ENCODE data around the gene CCNQ.

Gene CCNQ

DNA sequence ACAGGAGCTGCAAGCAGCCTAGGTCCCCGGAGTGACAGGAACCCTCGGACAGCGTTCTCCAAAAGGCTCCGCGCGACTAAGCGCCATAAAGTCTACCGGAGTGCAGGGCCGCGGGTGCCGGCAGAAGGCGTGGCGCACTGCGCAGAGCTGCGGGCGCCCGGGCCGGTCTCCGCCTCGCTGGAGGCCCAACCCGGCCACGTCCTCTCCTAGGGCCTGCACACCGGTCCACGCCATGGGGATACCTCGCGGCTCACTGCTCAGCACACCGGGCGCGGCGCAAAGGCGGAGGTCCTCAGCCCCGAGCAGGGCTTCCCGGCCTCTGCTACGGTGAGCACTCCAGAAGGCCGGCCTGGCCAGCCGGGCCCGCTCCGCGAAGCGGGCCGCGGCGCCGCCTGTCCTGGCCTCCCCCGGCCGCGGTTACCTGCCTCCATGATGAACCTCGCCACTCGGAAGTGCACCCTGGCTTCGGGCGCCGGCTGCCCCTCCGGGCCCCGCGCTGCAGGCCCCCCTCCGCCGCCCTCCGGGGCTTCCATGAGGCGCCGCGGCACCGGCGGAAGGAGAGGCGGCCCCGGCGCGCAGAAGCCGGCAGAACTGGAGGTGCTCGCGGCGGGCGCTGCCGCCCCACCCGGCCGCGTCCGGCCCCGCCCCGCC is at the start of gene CCNQ:
Gene CCNQ, minus strand, starts transcription at position 599 of the 651 bp plus-strand sequence. Its CDS starts 66 bp downstream, at position 533.
- peak in 1 of 2 experiments; percentile 1 for DNase-seq

DNA sequence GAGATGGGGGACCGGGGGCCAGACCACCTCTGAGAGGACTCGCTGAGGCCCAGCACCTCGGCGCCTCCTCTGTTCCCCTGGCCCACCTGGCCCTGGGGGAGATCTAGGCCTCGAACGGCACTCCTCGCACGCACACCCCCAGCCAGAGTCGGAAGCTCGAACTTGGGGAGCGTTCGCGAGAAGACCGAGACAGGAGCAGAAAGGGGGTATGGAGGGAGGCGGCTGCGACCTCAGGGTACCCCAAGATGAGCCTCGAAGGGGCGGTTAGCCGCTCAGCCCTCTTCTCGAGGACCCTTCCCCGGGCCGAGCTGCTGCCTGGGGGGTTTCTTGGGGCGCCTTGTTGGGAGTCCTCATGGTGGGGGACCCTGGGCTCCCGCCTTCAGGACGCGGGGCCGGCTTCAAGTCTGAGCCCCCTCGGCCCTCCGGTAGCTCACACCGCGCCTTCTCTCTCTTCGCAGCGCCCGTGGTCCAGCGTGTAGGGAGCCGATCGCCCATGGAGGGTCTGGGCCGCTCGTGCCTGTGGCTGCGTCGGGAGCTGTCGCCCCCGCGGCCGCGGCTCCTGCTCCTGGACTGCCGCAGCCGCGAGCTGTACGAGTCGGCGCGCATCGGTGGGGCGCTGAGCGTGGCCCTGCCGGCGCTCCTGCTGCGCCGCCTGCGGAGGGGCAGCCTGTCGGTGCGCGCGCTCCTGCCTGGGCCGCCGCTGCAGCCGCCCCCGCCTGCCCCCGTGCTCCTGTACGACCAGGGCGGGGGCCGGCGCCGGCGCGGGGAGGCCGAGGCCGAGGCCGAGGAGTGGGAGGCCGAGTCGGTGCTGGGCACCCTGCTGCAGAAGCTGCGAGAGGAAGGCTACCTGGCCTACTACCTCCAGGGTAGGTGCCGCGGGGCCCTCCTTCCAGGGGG is 48.8 kb upstream of the CCNQ start:
- DNase-seq, result no peak

DNA sequence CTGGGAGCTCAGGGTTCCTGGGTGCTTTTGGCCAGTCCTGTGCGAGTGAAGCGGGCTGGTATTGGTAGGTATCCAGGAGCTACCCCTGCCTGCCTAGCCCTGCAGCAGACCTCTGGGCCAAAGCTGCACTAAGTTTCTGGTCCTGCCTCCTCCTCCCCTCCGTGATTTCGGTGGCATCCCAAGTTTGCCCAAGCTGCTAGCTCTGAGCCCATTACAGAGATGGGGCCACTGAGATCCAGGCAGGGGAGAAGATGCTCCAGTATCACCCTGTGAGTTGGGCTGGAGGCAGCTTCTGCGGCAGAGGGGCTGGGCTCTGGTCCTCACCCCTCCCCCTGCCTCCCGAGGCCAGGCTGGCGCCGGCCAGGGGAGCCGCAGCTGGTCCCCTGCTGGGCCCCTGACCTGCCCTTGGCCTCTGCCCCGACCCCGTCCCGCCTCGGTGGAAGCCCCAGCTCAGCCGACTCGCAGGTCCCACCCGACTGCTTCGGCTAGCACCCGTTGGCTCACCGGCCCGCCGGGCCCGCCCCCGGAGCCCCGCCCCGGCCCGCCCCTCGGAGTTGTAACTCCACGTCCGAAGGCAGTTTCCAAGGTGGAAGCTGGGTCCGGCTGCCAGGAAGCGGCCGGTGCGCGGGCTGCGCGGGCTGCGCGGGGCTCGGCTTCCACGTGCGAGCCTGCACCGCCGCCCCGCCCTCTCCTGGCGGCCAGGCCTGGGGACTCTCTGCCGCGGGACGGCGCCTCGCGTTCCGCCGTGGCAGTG is 47.9 kb upstream of the CCNQ start, which contains the start of gene DUSP9:
Gene DUSP9, plus strand, starts transcription at position 584 of the 754 bp plus-strand sequence. CDS start 751 bp downstream, outside the sequence.
- DNase-seq, result no peak

DNA sequence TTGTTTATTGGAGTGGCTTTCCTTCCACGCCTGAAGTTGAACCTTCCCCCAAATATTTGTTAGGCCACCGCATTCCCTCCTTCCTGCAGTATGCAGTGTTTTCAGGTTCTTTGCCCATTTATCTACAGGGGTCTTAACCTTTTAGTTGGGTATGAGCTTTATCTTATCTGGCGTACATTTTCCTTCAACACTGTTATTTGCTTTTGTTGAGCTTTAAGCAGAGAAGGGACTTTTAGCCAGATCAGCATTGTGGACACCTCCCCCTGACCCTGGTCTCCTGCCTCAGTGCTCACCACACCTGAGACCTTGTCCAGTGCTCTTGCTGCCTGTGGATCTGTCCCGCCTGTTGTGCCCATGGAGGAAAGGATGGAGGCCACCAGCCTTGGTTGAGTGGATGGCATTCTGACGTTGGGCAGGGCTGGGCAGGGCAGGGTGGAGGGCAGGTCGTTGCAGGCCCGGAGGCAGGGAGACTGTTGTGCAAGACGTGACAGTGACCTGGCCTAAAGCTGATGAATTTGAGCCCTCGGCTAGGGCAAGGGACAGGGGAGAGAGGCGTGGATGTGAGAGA is 47.1 kb upstream of the CCNQ start:
- no peak for DNase-seq

DNA sequence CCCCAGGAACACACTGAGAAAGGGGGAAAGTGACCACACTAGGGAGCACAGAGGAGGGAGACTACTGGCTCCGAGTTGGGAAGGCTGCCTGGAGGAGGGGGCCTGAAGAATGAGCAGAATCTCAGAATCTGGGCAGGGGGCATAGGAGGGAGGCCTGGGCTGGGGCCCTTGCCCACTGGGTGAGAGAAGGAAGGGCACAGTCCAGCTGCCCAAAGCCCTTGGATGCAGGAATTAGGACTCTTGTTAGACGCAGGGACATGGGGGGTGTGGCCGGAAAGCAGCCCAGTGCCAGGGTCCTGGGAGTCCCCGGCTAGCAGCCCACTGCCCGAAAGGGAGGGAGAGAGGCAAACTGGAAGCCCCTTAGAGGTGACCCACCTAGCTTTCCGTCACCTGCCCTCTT is 46.2 kb upstream of the CCNQ start:
- DNase-seq, result no peak

DNA sequence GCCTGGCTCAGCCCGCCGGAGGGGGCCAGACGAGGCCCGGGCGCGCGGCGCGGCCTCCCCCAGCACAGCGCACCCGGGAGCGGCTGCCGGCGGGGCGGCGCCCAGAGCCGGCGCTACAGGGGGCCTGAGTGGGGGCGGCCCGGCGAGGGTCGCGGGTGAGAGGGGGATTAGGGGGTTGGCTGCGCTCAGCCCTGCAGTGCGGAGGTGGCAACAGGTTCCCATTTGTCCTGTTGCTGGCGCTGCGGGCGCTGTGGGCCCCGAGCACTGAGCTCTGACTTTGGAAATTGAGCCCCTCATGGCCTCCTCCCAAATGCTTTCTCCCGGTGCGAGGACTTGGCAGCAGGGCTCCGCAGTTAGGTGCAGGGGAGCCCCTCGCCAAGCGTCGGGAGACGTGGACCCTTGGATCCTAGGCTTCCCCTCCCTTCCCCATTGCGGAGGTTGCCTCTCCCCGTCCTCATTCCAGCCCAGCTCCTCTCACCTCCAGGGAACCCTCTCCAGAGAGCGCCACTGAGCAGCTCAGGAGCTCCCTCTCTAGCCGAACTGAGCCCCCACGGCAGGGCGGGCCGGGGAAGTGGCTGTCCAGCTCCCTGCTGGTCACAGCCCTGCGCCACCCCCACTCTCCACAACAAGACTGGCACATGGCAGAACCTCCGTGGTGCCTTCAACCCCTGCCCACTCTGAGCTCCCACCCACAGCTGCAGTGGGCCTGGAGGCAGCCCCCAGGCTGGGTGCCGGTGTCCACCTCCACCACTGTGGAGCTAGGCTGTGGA is 45.6 kb upstream of the CCNQ start:
- no peak for DNase-seq

DNA sequence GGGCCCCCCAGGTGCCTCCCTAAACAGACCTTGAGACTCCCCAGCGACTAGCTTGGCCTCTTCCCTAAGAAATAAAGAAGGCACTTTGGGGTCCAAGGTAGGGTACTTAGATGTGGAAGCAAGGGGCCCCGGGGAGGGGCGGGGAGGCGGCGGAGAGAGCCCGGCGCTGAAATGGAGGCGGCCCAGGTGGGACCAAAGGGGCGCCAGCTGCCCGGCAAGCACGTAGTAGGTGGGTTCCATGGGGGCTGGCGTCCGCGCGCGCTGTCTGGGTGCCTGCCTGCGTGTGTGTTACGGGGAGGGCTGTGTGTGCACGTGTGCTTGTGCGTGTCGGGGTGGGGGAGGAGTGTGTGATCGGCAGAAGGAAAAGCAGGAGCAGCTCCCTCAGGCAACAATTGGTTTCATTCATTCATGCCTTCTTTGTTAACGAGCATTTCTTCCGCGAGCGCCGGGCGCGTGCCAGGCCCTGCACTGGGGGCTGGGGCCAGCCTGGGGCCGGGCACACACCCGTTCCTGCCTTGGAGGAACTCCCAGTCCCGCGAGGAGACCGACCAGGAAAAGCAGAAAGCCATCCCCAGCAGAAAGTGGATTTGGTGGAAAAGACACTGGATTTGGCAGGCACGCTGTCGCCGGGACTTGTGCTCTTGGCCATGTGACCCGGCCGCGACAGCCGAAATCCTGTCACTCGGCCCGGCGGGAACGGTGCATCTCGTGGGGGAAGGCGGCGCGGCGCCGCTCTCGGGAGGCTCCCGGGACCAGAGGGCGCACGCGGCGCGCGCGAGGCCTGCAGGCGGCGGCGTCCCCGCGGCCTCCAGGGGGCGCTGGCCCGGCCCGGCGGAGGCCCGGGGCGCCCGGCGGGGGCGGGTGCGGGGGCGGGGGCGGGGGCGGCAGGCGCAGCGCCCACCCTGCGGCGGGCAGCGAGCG is 44.8 kb upstream of the CCNQ start:
- DNase-seq, result no peak

DNA sequence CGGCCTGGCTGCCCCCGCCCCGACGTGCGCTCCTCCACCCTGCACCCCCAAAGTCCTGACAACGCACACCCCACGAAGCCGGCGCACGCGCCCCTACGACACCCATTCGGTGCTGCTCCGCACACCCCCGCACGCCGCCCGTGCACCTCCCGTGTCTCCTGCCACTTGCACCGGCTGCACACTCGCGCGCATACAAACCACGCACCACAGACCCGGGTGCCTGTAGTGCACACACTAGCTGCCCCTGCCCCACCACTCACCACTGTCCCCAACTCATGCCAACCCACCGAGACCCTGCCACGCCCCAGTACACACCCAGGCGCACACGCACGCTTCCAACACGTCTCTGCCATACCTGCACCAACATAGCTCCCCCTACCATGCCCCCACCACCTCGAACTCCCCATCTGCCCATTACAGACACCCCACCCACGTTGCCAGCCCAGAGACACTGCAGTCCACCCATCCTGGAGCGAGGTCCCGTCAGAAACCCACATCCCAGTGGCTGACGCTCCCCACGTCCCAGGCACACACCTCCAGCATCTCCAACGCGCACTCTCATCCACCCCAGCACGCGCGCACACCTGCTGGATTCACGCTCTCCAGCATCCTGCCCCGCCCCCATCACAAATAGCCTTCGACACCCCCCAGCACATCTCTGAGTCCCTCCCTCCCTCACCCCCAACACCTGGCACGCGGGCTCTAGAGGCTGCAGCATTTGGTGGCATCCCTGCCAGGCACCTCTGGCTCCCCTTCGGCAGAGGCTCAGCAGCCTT is 43.9 kb upstream of the CCNQ start:
- no peak for DNase-seq

DNA sequence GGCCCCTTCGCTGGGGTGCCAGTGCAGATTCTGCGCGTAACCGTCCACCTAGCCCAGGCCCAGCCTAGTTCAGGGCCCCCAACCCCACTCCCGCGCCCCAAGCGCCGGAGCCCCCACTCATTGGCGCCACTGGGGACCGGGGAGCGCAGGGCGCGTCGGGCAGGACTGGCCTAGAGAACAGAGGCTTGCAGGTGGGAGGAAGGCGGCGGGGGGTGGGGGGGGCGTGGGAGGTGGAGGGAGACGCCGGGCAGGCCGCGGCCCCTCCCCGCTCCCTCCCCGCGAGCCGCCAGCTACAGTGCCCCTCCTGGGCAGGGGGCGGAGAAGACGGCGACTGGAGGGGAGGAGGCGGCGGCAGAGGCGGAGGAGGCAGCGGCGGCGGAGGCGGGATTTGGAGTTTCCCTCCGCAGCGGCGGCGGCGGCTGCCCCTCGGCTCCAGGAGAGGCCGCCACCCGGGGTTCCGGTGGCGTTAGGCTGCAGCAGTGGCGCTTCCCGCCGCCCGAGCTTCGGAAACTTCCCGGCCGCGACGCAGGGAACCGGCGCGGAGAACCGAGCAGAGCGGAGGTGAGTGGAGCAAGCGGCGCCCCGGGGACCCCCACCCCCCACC is 43.2 kb upstream of the CCNQ start:
- no peak for DNase-seq

DNA sequence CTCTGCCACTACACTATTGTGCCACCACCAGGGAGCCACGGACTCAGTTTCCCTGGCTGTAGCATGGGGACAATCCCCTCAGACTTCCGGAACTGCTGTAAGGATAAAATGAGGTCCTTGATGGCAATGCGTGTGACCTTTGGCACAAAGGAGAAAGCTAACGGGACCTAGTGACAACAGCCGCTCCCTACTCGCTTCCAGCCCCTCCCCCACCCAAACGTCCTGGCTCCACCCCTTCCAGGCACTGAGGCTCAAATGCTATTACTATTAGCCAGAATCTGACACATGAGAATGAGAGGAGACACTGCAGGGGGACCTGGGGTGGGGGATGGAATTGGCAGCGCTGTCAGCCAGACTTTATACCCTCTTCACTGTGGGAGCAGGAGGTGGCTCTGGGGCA is 42.7 kb upstream of the CCNQ start:
- DNase-seq, result no peak

DNA sequence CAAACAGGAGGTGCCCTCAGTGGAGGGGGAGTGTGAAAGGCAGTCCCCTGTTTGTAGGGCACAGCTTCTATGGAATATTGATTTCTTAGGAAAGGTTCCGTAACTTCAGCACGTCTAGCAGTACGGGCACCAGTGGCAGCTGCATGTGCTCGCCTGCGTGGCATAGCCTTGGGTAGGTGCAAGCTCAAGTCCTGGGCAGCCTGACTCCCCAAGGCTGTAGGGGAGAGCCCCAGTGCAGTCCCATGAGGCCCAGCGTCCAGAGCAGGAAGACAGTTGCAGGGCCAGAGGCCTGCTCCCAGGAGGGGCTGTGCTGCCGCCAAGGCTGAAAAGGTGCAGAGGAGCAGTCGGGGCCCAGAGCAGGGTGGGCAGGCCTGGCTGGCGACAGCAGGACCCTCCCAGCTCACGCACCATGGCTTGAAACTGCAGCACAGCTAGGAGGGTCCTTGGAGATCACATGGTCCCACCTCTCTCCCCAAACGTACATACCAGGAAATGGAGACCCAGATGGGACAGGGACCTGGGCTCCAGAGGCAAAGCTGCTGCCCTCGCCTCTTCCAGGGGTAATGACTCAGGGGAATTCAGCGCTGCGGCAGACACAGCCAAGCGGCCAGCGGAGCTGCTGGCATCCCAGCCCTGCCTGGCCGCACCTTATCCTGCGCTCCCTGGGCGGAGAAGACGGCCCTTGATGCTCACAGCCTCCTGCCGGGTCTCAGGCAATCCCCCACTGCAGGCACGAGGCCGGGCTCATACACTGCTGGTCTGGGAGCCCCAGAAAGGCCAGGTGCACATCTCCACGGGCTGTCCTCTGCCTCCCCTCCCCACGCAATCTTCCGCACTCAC is 42.0 kb upstream of the CCNQ start:
- DNase-seq, result no peak

DNA sequence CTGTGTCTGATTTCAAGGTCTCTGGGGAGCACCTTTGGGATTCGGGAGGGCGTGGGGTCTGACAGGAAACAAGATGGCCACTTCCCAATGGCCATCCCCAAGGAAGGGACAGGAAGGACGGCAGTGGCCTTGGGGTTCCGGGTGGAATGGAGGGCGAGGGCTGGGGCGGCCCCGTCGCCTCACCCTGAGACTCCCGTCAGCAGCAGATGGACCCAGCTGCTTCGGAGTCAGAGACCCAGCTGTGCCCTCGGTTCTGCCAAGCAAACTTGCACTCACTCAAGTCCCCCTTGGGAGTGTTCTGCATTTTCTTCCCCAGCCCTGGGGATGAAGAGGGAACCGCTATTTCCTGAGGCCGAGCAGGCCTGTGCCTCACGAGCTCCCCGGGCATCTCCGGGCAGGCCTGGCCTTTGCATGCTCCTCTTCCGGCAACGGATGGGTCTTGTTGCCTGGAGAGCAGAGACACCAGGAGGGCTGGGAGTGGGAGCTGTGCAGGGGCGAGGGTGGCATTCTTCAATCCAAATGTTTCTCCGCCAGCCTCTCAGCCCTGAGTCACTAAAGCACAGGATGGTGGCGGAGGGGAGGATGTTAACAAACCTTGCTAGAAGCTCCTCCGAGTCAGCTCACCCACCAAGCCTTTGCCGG is 41.2 kb upstream of the CCNQ start:
- no peak for DNase-seq

DNA sequence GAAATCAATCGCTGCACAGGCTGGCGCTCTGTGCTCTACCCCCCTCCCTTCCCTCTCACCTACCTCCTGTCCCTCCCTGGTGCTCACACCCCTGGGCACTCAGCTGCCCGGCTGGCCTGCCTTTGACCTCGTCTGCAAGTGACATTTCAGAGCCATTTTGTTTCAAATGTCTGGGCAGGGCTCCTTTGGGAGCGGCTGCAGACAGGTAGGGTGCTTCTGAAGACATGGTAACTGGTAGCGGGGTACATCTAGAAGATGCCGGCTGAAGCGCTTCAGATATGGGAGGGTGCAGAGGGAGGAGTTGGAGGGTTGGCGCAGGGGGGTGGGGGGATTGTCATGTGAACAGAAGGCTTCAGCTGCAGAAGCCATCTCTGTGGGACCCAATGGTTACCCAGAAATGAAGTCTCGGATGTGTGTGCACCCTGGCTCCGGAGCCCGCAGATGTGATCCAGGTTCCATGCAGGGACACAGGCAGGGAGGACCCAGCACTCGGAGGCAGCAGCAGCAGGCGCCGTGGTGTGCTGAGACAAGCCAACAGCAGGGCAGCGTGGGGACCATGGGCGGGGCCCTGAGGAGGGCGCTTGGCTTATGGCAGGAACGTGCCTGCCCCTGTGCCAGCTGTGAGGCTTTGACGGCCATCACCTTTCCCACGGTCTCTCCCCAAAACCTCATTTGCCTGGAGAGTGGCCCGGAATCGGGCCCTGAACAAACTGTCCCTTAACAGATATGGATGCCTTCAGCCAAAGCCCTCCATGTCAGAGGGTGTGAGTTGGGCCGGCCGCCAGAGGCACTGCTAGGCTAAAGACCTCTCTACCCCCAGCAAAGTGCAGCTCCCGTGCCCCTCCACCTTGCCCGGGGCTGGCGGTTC is 40.5 kb upstream of the CCNQ start:
- DNase-seq, result no peak

DNA sequence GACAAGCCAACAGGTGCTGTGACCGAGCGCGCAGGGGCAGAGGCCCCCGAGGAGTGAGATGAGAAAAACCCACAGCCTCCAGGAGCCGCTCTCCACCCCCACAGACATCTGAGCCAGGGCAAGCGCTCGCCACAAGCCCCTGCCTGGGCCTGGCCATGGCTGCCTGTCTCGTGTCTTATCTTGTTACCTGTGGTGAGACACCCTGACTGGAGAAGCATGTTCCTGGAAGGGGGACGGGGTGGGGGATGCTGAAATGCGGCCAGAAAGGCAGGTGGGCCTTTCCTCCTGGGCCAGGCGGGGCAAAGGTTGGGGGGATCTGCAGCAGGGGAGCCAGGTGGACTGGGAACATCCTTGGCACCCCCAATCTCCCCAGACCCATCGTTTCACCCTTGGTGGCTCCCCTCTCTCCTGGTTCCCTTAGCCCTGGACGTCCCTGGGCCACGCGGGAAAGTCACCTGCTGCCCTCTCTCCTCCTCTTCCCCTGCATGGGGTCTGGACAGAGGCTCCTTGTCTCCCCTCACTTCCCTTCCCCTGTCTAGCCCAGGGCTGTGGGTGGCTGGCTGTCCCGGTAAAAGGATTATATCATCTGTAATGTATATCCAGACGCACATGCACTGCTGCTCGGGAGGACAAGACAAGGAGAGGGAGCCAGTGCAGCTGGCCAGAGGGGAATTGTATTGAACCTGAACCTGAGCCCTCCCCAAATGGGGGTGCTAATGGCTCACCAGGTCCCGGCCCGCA is 39.7 kb upstream of the CCNQ start:
- no peak for DNase-seq

DNA sequence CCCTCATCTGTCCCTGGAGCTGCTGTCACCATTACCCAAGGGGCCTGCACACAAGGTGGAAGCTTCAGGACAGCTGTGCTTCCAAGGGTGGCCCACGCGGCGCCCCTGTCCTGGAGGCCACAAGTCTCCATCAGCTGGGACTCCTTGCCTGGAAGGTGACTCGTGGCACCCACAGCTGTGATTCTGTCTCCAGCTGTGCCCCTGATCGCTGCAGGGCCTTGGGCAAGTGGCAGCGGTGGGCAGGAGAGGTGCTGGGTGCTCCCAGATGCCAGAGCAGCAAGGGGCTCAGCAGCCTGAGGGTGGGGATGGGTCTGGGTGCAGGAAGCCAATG is 39.1 kb upstream of the CCNQ start:
- DNase-seq, result no peak

DNA sequence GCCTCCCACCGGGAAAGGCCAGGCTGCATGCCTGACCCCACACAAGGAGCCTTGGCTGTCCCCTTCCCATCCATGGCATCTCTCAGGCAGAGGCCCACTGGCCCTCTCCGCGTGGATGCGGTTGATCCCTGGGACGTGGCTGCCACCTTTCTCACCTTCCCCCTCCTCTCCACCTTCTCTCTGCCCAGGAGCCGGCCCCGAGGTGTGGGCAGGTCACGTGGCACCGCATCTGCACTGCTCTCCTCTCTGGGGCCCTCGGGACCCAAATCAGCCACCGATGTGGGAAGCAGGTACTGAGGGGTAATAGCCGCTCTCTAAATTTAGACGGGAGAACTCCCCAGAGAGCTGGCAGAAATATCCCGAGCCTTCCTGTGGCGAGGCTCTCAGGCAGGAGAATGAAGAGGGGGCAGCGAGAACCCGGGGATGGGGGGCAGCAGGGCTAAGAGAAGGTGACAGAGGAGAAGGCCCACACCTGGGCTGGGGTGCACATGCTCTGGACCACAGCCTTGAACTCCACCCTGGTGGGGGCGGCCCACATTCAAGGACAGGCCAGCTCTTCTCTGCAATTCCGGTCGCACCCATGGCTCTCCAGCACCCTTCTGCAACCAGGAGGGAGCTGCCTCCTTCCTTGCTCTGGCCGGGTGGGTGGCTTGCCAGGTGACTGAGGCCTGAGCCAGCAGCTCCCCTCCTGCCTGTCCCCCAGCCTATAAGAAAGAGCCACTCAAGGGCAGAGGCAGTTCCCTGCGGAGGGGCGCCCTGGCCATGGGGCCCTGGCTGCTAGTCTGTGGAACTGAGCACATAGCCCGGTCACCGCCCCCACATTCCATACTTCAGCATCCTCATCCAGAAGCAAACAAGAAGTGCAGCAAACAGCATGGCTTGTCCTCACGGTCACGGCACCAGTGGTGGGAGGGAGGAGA is 38.4 kb upstream of the CCNQ start:
- DNase-seq, result no peak

All from activated CD4-positive, alpha-beta T cell treated with anti-CD3 and anti-CD28 coated beads, Interleukin-2, amount 50 U/mL, for 4 hours (primary cell).